ENCODE data around the gene COX4I2. TPM values are rescaled to one million over a fixed set of nuclear protein-coding genes. Genes with fewer than 3 reads are reported as not detected.

The COX4I2 gene
- total and polyA plus RNA-seq, 2 of the 8 experiments (the other 6 are each of a cell fraction or from before 2014, with no cell fraction given): 0.26 TPM; not detected in 1

DNA sequence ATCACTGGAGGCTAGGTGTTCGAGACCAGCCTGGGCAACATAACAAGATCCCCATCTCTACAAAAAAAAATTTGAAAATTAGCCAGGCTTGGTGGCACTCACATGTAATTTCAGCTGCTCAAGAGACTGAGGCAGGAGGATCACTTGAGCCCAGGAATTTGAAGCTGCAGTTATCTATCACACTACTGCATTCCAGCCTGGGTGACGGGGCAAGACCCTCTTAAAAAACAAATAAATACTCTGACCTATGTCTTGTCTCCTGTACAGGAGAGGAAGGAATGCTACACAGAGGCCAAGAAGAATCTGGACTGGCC lies 25.8 kb downstream of the COX4I2 start (continued):
- TF ChIP-seq, protein P1, sequence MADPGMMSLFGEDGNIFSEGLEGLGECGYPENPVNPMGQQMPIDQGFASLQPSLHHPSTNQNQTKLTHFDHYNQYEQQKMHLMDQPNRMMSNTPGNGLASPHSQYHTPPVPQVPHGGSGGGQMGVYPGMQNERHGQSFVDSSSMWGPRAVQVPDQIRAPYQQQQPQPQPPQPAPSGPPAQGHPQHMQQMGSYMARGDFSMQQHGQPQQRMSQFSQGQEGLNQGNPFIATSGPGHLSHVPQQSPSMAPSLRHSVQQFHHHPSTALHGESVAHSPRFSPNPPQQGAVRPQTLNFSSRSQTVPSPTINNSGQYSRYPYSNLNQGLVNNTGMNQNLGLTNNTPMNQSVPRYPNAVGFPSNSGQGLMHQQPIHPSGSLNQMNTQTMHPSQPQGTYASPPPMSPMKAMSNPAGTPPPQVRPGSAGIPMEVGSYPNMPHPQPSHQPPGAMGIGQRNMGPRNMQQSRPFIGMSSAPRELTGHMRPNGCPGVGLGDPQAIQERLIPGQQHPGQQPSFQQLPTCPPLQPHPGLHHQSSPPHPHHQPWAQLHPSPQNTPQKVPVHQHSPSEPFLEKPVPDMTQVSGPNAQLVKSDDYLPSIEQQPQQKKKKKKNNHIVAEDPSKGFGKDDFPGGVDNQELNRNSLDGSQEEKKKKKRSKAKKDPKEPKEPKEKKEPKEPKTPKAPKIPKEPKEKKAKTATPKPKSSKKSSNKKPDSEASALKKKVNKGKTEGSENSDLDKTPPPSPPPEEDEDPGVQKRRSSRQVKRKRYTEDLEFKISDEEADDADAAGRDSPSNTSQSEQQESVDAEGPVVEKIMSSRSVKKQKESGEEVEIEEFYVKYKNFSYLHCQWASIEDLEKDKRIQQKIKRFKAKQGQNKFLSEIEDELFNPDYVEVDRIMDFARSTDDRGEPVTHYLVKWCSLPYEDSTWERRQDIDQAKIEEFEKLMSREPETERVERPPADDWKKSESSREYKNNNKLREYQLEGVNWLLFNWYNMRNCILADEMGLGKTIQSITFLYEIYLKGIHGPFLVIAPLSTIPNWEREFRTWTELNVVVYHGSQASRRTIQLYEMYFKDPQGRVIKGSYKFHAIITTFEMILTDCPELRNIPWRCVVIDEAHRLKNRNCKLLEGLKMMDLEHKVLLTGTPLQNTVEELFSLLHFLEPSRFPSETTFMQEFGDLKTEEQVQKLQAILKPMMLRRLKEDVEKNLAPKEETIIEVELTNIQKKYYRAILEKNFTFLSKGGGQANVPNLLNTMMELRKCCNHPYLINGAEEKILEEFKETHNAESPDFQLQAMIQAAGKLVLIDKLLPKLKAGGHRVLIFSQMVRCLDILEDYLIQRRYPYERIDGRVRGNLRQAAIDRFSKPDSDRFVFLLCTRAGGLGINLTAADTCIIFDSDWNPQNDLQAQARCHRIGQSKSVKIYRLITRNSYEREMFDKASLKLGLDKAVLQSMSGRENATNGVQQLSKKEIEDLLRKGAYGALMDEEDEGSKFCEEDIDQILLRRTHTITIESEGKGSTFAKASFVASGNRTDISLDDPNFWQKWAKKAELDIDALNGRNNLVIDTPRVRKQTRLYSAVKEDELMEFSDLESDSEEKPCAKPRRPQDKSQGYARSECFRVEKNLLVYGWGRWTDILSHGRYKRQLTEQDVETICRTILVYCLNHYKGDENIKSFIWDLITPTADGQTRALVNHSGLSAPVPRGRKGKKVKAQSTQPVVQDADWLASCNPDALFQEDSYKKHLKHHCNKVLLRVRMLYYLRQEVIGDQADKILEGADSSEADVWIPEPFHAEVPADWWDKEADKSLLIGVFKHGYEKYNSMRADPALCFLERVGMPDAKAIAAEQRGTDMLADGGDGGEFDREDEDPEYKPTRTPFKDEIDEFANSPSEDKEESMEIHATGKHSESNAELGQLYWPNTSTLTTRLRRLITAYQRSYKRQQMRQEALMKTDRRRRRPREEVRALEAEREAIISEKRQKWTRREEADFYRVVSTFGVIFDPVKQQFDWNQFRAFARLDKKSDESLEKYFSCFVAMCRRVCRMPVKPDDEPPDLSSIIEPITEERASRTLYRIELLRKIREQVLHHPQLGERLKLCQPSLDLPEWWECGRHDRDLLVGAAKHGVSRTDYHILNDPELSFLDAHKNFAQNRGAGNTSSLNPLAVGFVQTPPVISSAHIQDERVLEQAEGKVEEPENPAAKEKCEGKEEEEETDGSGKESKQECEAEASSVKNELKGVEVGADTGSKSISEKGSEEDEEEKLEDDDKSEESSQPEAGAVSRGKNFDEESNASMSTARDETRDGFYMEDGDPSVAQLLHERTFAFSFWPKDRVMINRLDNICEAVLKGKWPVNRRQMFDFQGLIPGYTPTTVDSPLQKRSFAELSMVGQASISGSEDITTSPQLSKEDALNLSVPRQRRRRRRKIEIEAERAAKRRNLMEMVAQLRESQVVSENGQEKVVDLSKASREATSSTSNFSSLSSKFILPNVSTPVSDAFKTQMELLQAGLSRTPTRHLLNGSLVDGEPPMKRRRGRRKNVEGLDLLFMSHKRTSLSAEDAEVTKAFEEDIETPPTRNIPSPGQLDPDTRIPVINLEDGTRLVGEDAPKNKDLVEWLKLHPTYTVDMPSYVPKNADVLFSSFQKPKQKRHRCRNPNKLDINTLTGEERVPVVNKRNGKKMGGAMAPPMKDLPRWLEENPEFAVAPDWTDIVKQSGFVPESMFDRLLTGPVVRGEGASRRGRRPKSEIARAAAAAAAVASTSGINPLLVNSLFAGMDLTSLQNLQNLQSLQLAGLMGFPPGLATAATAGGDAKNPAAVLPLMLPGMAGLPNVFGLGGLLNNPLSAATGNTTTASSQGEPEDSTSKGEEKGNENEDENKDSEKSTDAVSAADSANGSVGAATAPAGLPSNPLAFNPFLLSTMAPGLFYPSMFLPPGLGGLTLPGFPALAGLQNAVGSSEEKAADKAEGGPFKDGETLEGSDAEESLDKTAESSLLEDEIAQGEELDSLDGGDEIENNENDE (IDR thresholded peaks at IDR 0.05; ENCODE audit: insufficient replicate concordance, low read length): no peak
- TF ChIP-seq ATF3 (IDR thresholded peaks at IDR 0.05; ENCODE audit: insufficient read depth, low read depth, low read length): no peak
- no peak for TF ChIP-seq RAD21 (IDR thresholded peaks at IDR 0.05 in 1 of 2, conservative IDR thresholded peaks at IDR 0.05 in 1 of 2; ENCODE audit: low read depth in 2 of 2, low read length in 2 of 2)
- no peak for TF ChIP-seq KDM5A (IDR thresholded peaks at IDR 0.05; ENCODE audit: low read length)
- TF ChIP-seq RNF2 (IDR thresholded peaks at IDR 0.05; ENCODE audit: borderline replicate concordance, low read depth, low read length, missing control alignments, poor library complexity, severe bottlenecking): no peak
- TF ChIP-seq CHD2 (IDR thresholded peaks at IDR 0.05; ENCODE audit: low read length): no peak

Data from H1 (cell line).